Astrocyte (in vitro differentiated cells and primary cell): ENCODE data around the gene TMEM132E.

Source experiments
- CTCF ChIP-seq: IDR thresholded peaks from 2 replicates; pipeline ENCODE4 v1.5.1; 2011; ENCODE audit warnings: low read depth, mild to moderate bottlenecking, inconsistent platforms, low read length, moderate library complexity; ENCODE audit not compliant: insufficient read depth
- EZH2 ChIP-seq: IDR thresholded peaks from 2 replicates; pipeline ENCODE4 v1.6.1; 2012; ENCODE audit warnings: mild to moderate bottlenecking, low read length, inconsistent platforms; ENCODE audit not compliant: insufficient read depth

DNA sequence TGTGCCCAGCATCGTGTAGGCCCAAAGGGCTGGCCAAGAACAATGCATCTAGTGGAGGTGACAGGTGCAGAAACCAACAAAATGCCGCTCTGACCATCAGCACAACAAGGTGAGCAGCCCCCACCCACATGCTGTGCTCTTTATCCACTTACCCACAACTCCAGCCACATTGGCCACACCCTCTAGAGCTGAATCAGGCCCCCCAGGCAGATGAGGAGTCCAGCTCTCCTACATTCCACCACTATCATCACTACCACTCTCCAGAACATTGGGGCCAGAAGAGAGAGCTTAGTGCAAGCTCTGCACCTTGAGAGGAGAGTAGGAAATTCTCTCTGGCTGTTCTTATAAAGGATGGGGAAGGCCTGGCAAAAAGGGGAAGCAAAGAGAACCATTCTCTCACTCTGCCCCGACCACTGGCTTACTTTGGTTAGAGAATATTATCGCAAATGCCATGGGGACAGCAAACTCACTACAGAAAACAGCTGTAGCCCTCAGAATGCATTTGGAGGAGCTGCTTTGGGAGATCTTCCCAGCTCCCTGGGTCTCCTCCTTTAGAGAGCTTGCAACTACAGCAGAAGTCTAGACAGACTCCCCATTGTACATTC lies 75.0 kb downstream of the TMEM132E start:
- TF ChIP-seq CTCF (no peak), EZH2 (no peak)
